GM13976 (cell line): ENCODE results near the gene ZC3H12A.

Source experiments
- DNase-seq: peaks from one replicate; pipeline ENCODE4 v3.0.0; 2012; ENCODE audit warnings: low spot score
- in situ Hi-C: fragments of 300-500 bp; cut with MboI; formaldehyde crosslinking; loops from one replicate; pipeline ENCODE4 v1.12.0; 2022; ENCODE audit warnings: low sequenced_read_pairs, mixed read lengths, inconsistent platforms; ENCODE audit not compliant: unreplicated experiment
- TF ChIP-seq, protein P1 (sequence below): IDR thresholded peaks from 2 replicates; pipeline ENCODE4 v1.5.1; 2012; ENCODE audit warnings: borderline replicate concordance, mild to moderate bottlenecking; ENCODE audit not compliant: insufficient read depth; ENCODE audit errors: extremely low read depth, missing control alignments, control extremely low read depth

The ZC3H12A gene

DNA sequence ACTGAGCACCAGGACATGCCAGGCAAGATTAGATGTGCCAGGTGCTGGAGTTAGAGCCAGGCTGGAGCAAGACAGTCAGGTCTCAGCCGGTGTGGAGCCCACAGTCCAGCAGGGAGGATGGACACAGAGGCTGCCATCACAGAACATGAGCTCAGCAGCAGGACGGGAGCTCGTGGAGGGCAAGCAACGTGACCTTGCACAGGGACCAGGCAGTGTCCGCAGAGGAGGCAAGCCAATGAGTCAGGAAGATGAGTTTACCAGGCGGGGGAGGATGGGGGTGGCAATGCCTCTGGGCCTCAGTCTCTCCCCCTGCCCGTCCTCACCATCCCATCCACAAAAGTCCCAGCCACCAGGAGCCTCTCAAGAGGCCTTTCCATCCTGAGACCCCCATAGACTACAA, 20.7 kb upstream of the ZC3H12A start:
- no peak for DNase-seq
- in situ Hi-C loops = no loop called here
- TF ChIP-seq, protein P1, sequence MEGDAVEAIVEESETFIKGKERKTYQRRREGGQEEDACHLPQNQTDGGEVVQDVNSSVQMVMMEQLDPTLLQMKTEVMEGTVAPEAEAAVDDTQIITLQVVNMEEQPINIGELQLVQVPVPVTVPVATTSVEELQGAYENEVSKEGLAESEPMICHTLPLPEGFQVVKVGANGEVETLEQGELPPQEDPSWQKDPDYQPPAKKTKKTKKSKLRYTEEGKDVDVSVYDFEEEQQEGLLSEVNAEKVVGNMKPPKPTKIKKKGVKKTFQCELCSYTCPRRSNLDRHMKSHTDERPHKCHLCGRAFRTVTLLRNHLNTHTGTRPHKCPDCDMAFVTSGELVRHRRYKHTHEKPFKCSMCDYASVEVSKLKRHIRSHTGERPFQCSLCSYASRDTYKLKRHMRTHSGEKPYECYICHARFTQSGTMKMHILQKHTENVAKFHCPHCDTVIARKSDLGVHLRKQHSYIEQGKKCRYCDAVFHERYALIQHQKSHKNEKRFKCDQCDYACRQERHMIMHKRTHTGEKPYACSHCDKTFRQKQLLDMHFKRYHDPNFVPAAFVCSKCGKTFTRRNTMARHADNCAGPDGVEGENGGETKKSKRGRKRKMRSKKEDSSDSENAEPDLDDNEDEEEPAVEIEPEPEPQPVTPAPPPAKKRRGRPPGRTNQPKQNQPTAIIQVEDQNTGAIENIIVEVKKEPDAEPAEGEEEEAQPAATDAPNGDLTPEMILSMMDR = no peak

DNA sequence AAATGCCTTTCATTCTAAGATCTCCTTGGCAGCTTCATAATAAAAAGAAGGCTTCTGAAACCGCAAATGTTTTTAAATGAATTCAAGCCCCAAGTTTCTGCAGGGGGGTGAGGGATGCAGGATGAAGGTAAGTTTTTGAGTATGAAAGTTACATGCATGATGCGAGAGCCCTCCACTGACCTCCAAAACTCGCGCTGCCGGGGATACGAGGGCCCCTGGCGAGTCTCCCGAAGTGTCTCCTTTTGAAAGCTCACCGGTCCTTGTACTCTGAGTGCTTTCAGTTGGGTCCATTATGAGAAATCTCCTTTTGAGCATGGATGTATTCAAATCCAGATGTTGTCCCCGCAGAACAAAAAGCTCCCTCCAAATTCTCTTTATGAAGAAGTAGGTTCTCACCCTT, 18.9 kb upstream of the ZC3H12A start:
- TF ChIP-seq, protein P1 = no peak
- in situ Hi-C loops = no loop called here
- DNase-seq = no peak

DNA sequence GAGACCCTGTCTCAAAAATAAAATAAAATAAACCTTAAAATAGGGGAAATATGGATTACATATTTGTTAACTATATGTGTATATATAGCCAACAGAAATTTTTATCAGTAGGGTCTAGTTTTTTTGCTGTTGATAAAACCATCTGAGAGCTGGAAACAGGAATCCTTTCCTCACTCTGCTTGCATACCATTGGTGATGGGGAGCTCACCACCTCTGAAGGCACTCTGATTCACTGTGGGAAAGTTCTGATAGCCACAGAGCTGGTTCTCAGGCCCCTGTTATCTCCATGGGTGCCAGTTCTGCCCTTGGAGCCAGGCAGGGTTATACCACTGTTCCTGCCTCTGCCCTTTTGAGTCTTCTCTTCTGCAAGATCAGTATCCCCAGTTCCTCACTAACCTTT, 17.8 kb upstream of the ZC3H12A start:
- in situ Hi-C loops = no loop called here
- no peak for DNase-seq
- TF ChIP-seq, protein P1 = no peak

DNA sequence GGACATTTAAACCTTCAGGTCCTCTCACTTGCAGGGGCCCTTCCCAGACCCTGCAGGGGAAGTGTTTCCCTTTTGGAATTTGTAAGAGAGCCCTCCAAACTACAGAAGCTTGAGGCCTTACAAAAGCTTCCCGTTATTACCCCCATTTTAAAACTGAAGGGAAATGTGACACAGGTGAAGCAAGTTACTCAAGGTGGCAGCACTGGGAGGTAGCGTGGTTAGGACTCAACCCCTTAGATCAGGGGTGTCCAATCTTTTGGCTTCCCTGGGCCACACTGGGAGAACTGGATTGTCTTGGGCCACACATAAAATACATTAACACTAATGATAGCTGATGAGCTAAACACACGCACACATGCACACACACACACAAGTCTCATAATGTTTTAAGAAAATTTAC, 15.8 kb upstream of the ZC3H12A start:
- TF ChIP-seq, protein P1 = peak; percentile 20
- in situ Hi-C loops = no loop called here
- no peak for DNase-seq

DNA sequence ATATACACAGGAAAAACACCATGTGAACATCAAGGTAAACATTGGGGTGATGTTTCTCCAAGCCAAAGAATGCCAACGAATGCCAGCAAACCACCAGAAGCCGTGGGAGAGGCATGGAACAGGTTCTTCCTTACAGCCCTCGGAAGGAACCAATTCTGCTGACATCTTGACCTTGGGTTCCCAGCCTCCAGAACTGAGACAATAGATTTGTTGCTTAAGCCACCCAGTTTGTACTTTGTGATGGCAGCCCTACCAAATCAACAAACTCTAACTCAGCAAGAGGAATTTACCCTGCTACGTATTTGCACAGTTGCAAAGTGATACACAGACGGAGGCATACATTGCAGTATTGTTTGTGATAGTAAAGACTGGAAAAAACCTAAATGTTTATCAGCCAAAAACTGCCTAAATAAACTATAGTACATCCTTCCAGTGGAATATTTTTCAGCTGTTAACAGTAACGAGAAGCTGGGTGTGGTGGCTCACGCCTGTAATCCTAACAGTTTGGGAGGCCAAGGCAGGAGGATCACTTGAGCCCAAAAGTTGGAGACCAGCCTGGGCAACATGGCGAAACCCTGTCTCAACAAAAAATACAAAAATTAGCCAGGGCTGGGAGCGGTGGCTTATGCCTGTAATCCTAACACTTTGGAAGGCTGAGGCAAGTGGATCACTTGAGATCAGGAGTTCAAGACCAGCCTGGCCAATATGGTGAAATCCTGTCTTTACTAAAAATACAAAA, 12.5 kb upstream of the ZC3H12A start:
- TF ChIP-seq, protein P1 = no peak
- no peak for DNase-seq
- in situ Hi-C loops = no loop called here

DNA sequence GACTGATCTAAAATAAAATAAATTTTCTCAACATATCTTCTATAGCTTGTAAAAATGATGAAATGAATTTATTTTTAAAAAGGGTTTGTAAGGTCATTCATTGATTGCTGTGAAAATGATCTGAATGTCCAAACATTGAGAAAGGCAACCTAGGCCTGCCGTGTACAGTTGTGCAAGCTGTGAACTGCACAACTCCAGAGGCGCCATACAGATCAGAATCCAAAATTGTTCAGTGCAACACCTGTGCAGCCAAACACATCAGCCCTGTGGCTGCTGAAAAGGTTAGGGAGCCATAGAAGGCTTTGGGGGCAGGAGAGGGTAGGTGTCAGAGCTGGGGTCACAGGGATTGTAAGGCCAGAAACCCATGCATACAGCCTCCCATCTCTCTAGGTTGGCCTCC, 9.9 kb upstream of the ZC3H12A start:
- DNase-seq = no peak
- TF ChIP-seq, protein P1 = no peak
- in situ Hi-C loops = no loop called here
